Measurements from ENCODE around the gene MSANTD1.

Gene MSANTD1

DNA sequence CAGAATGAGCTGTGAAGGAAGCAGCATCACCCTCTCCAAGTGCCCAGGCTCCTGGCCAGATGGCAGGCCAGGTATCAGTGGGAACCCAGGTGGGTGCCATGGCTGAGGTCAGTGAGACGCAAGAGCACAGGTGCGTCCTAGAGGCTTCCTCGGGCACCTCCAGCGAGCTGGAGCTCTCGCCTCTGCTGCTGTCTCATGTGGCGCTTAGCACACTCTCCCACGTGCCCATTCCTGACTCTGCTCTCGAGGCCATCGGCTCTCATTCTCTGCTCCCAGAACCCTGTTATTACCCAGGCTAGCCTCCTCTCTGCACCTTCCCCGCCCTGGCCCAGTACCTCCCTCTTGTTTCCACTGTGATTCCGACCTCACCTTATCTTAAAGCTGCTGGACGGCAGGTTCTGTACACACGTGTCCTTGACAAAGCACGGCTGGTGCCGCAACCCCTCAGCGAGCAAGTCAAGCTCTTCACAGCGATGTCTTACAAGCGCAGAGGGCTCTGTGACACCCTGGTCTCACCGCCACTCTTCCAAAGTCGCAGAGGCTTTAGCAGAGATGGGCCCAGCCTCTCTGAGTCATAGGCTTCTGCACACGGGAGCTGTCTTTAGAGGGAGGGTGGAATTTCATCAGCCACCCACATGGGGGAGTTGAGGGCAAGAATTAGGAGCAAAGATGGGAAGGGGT is 15.4 kb upstream of the MSANTD1 start:
- no peak for DNase-seq (ENCODE audit: low read depth)

GRCh38 chr4:3234171-3235029 is 14.6 kb upstream of the MSANTD1 start:
- no peak for DNase-seq (ENCODE audit: low read depth)

DNA sequence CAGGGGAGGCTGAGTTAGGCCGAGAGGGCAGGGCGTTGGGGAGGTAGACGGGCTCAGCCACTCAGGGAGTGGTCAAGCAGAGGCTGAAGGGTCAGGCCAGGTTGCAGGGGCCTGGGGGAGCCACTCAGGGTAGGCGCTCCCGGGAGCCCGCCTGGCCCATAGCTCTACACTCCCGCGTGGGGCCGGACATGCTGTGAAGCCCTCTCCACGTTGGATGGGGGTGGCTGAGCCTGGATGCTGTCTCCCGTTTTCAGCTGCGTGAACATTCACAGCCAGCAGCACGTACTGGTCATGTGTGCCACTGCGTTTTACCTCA is 14.0 kb upstream of the MSANTD1 start:
- DNase-seq (ENCODE audit: low read depth), result no peak

DNA sequence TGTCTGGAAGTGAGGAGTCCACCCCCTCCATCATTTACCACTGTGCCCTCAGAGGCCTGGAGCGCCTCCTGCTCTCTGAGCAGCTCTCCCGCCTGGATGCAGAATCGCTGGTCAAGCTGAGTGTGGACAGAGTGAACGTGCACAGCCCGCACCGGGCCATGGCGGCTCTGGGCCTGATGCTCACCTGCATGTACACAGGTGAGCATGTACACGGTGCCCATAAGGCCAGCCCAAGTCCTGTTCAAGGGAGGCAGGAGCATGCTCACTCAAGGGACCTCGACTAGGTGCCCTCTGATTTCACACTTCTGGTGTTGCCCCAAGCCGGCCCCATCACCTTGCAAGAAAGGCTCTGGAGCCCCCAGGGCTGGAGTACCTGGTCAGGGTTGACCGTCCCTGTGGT is 13.4 kb upstream of the MSANTD1 start:
- no peak for DNase-seq (ENCODE audit: low read depth)

DNA sequence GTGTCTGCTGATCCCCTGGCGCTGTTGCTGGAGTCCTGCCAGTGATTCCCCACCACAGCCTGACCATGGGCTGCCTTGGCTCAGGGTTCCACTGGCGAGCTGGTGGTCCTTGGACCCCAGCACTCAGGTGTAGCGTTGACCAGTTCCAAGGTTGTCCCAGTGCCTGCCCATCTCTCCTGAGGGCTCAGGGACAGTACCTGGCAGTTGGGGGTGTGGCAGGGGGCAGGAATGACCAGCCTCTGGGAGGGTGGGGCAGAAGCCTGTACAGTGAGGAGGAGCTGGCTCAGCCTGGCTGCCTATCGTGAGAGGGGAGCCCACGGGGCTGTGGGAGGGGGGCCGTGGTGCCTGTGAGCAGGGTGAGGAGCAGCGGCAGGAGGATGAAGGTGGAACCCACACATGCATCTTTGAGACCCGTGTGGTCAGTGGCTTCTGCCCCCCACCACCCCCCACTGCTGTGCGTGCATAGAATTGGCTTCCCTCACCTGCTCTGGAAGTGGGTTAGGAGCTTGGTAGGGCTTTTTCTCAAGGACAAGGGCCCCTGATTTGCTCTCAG is 12.6 kb upstream of the MSANTD1 start:
- no peak for DNase-seq (ENCODE audit: low read depth)

GRCh38 chr4:3237266-3237665 is 11.7 kb upstream of the MSANTD1 start:
- DNase-seq (ENCODE audit: low read depth), result no peak

- no peak for DNase-seq (ENCODE audit: low read depth)
Measured at GRCh38 chr4:3237712-3238560, 11.0 kb upstream of the MSANTD1 start.

GRCh38 chr4:3238721-3239120 is 10.2 kb upstream of the MSANTD1 start:
- no peak for DNase-seq (ENCODE audit: low read depth)

GRCh38 chr4:3239303-3239702 is 9.7 kb upstream of the MSANTD1 start:
- no peak for DNase-seq (ENCODE audit: low read depth)

GRCh38 chr4:3239998-3240920 is 8.7 kb upstream of the MSANTD1 start:
- DNase-seq (ENCODE audit: low read depth), result no peak

GRCh38 chr4:3240936-3241522 is 7.9 kb upstream of the MSANTD1 start:
- DNase-seq (ENCODE audit: low read depth), result no peak

DNA sequence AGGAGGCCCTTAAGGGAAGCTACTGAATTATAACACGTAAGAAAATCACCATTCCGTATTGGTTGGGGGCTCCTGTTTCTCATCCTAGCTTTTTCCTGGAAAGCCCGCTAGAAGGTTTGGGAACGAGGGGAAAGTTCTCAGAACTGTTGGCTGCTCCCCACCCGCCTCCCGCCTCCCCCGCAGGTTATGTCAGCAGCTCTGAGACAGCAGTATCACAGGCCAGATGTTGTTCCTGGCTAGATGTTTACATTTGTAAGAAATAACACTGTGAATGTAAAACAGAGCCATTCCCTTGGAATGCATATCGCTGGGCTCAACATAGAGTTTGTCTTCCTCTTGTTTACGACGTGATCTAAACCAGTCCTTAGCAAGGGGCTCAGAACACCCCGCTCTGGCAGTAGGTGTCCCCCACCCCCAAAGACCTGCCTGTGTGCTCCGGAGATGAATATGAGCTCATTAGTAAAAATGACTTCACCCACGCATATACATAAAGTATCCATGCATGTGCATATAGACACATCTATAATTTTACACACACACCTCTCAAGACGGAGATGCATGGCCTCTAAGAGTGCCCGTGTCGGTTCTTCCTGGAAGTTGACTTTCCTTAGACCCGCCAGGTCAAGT is 6.9 kb upstream of the MSANTD1 start:
- no peak for DNase-seq (ENCODE audit: low read depth)

GRCh38 chr4:3243136-3243780 is 5.7 kb upstream of the MSANTD1 start:
- DNase-seq (ENCODE audit: low read depth), result no peak

DNA sequence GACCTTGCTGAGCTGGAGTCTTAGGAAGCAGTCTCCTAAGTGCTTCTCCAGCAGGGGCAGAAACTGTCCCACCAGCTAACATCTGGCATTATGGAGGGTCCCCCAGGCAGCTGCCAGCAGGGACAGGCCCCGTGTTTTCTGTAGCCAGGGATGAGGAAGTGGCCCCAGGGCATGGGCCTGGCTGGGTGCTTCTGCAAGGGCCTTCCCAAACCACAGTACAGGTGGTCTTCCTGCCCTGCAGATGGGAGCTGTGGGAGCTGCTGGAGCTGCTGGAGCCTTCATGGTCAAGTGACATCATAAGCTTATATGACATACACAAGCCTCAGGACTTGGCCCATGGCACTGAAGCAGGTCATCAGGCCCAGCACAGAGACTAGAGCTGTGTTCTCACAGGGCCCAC is 5.0 kb upstream of the MSANTD1 start:
- no peak for DNase-seq (ENCODE audit: low read depth)

DNA sequence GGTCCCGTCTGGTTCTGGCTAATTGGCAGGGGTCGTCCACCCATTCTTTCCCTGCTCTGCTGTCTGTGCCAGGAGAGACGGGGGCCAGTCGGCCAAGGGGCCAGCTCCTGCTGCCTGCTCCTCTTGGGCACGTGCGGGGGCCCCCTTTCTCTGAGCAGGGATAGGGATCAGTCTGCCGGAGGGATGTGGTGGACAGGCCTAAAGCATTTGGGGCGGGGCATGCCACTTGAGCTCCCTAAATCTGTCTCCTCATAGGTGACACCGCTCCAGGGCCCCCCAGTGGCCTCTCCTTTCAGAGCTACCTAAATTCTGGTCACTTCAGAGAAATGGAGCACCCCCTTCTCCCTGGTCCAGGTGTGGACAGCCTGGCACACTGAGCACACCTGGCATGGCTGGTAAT is 4.2 kb upstream of the MSANTD1 start:
- DNase-seq (ENCODE audit: low read depth), result no peak

DNA sequence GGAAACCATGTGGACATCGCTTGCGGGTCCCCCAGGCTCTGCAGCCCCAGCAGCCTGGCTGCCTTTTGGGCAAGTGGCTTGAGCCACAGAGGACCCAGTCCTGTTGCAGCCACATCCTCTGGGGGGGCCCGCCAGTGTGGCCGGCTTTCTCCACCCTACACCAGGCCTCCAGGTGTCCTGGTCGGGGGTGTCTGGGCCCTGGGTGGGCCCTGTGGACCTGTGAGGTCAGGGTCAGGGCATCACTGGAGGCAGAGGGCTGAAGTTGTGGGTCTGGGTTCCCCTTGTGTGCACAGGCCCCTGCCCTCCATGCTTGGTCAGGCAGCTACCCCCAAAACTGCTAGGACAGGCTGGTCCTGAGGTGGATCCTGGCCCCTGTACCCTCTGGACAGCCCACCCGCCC is 3.3 kb upstream of the MSANTD1 start:
- DNase-seq (ENCODE audit: low read depth), result no peak

DNA sequence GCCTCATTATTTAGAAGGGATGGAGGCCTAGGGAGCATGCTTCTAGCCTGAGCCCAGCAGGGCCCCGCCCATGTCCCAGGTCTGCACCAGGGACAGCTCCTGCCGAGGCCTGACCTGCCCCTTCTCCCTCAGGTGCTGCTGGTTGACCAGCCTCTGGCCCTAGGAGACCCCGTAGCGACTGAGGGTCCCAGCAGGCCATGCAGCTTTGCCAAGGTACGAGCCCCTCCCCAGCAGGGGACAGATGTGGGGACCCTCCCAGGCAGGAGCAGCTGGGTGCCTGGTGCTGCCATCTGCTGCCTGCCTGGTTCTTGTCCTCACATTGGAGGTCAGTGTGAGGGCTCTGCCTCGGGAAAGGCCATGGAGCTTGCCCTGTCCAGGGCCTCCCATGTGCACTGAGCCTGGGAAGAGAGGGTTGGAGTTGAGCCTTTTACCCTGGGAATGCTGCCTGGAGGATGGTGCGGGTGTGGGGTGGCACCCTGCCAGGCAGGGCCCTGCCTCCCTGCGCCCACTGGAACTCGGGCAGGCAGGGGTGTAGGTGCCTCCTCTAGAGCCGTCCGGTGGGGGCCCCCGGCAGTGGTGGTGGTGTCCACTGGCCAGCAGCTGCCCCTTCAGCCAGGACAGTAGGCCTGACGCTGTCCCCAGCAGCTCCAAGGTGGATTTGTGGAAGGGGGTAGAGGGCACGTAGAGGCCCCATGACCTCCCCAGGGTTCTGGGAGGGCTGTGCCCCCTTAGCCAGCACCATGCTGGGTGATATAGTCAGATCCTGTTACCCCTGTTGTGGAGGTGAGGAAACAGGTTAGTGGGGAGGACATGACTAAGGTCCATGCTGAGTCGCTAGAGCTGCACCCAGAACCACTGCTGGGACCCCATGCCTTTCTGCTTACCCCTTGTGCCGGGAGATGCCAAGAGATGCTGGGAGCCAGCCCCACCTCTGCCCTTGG is 2.2 kb upstream of the MSANTD1 start:
- DNase-seq (ENCODE audit: low read depth), result no peak

- no peak for DNase-seq (ENCODE audit: low read depth)
Measured at GRCh38 chr4:3247399-3248177, 1.4 kb upstream of the MSANTD1 start.

All from stimulated activated CD8-positive, alpha-beta memory T cell treated with anti-CD3 and anti-CD28 coated beads, Interleukin-7, amount 100 ng/mL, for 24 hours (primary cell).